Hindlimb muscle (tissue), 1 donor: ENCODE measurements around the gene SUN2. TPM values are rescaled to one million over a fixed set of nuclear protein-coding genes. Genes with fewer than 3 reads are reported as not detected.
"Not testable (repeated sequence)": the region's sequence is repeated elsewhere in the genome, so short reads cannot be mapped to it uniquely, and the experiment has no call there.

ENCODE experiments used
- DNase-seq: peaks from one replicate; pipeline ENCODE4 v3.0.0-alpha.2; 2013
- polyA plus RNA-seq: library from polyadenylated mRNA; unstranded; fragments of 120-200 nt; gene quantifications from one replicate; pipeline ENCODE4 v1.2.1, GENCODE V29; 2013; ENCODE audit not compliant: insufficient read length

SUN2 gene, protein sequence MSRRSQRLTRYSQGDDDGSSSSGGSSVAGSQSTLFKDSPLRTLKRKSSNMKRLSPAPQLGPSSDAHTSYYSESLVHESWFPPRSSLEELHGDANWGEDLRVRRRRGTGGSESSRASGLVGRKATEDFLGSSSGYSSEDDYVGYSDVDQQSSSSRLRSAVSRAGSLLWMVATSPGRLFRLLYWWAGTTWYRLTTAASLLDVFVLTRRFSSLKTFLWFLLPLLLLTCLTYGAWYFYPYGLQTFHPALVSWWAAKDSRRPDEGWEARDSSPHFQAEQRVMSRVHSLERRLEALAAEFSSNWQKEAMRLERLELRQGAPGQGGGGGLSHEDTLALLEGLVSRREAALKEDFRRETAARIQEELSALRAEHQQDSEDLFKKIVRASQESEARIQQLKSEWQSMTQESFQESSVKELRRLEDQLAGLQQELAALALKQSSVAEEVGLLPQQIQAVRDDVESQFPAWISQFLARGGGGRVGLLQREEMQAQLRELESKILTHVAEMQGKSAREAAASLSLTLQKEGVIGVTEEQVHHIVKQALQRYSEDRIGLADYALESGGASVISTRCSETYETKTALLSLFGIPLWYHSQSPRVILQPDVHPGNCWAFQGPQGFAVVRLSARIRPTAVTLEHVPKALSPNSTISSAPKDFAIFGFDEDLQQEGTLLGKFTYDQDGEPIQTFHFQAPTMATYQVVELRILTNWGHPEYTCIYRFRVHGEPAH
- polyA plus RNA-seq: 59.3 TPM

DNA sequence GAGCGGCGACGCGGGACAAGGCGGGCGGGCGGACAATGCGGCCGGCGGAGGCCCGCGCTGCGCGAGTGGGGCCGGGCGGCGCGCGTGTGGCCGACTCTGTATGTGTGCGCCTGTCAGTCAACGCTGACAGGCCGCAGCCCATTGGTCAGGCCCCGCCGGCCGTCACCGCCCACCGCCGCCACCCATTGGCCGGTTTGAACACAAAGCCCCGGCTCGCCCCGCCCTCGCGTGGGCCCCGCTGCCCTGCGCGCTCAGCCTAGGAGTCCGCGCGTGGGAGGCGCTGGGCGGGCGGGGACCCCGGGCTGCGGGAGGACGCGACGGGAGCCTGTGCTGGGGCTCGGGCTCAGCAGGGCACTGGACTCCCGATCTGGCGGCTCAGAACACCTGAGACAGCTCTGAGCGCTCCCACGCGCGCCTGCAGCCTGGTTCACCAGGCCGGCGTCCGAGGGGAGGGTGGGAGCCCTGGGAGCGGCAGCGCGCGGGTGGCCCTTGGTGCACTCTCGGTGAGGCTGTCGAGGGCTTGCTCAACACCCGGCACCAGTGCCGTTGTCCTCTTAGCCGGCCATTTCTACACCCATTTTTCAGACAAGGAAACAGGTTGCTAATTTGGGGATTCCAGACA lies at the start of gene SUN2:
TSS of gene SUN2 (minus strand) at position 88 of the 622 bp plus-strand sequence. CDS start 3,370 bp downstream, outside the sequence.
- DNase-seq: peak; percentile 89

DNA sequence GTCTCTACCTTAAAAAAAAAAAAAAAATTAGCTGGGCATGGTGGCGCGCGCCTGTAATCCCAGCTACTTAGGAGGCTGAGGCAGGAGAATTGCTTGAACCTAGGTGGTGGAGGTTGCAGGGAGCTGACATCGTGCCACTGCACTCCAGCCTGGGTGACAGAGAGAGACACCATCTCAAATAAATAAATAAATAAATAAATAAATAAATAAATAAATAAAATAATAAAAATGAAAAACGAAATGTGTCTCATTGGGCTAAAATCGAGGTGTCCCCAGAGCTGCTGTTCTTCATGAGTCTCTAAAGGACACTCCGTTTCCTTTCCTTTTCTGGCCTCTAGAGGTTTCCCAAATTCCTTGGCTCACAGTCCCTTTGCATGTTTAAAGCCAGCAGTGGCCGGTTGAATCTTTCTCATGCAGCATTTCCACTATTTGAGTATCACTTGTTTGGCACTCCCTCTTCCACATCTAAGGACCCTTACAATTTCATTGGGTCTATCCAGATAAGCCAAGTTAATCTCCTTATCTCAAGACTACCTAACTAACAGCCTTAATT lies 49.3 kb upstream of the SUN2 start:
- not testable (repeated sequence) for DNase-seq

- DNase-seq: peak; percentile 55
Measured at GRCh38 chr22:38802671-38803121, 46.9 kb upstream of the SUN2 start.

GRCh38 chr22:38799265-38800002 lies 43.6 kb upstream of the SUN2 start:
- DNase-seq: no peak

DNA sequence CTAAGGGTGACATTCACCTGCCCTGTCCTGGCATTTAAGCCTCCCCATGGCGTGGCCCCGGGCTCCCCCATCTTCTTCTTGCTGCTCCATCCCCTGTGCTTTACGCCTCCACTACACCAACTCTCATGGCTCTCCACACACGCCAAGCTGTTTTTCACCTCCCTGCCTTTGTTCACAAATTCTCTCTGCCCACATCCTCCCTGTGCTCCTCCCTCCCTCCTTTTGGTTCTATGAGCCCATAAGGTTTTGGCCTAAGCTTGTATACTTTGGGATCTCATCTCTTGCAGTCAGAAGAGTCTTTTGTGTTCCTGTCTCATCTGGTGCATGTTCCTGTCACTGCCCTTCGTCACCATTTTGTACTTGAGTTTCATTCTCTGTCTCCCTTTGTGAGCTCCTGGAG lies 42.7 kb upstream of the SUN2 start:
- DNase-seq: no peak

- no peak for DNase-seq
Measured at GRCh38 chr22:38796262-38796957, 40.6 kb upstream of the SUN2 start.

DNA sequence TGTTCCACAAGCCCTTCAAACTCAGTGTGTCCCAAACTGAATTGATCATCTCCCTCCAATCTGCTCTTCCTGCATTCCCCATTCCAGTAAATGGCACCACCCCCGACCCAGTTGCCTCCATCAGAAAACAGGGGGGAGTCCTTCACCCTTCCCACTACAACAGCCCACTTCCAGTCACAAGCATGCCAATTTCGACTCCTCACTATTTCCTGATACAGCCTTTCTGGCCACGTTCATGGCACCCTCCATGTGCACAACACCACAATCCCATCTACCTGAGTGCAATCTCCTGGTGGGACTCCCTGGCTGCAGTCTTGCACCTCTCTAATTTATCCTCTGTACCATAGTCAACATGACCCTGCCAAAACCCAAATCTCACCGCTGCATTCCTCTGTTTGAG lies 39.8 kb upstream of the SUN2 start:
- DNase-seq: no peak

GRCh38 chr22:38793721-38794466 lies 38.1 kb upstream of the SUN2 start, which contains the start of gene DNAL4:
TSS of gene DNAL4 (minus strand) at chr22:38794143. CDS start at chr22:38782731, 11,412 bp downstream.
- DNase-seq: peak; percentile 96

DNA sequence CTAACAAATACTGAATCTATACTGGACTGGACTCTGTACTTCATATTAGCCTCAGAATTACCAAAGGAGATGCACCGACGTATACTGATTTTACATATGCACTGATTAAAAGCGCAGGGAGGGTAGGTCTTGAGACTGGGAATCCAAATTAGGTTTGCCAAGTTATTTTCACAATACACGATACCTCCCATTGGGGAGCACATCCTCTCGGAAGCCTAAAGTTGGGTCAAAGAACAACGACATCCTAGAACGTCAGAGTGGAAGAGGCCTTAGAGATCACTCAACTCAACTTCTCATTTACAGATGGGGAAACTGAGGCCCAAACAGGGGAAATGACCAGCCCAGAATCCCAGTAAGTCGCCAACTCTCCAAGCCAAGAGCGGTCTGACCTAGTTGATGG lies 37.5 kb upstream of the SUN2 start:
- no peak for DNase-seq

DNA sequence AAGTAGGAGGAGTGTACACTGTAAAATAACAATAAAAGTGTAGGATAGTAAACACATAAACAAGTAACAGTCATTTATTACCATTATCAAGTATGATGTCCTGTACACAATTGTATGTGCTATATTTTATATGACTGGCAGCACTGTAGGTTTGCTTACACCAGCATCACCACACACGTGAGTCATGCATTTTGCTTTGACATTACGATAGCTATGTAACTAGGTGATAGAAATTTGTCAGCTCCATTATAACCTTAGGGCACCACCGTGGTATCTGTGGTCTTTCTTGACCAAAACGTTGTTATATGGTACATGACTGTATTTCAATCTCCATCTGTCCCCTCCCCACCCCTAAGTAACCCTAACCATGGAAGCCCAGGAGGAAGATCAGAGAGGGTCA lies 37.0 kb upstream of the SUN2 start:
- no peak for DNase-seq

DNA sequence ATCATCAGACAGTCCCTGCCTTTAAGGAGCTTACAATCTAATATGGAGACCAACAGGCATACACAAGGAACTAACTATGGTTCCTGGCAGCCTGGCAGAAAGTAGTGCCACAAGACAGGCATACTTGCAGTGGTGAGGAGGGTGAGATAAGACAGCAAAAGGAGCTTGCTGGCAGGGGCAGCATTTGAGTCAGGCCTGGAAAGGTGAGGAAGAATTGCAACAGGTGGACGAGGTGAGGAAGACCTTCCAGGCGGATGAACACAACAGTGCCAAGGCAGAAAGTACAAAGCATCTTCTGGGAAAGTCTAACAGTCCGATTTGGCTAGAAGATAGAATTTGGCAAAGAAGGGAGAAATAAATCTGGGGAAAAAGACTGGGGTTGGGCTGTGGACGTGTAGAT lies 33.8 kb upstream of the SUN2 start:
- no peak for DNase-seq

GRCh38 chr22:38788846-38789245 lies 33.0 kb upstream of the SUN2 start:
- no peak for DNase-seq

DNA sequence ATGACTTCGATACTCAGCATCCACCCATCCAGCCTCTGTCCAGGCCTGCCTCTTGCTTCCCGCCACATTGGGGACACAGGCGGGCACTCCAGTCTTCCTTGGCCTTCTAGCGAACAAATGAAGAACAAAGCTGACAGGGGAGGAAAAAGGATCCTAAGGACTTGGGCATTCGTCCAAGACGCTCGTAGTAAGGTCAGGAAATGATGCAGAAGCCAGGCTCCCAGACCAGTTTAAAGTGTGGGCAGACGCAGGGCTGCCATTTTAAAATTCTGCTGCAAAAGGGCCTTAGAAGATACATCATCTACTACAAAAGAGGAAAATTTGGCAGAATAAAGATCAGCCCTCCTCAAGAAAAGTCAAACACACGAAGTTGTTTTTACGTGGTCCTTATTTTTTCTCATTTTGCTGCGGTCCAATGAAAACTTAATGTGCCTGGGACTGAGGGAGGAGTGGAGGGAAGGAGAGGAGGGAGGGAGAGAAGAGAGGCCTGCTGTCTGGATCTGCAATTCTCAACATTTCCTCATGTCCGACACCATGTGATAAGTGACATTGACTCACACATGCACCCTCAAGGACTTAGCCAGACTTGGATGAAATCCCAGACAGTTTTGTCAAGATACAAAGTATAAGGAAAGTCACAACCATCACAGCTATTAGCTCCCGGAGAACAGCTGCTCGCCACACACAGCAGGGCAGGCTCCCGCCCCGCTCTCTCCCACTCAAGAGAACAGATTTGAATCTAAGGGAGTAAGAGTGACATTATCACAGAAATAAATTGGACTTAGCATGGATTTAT lies 32.4 kb upstream of the SUN2 start:
- peak; percentile 73 for DNase-seq

GRCh38 chr22:38786631-38787030 lies 30.8 kb upstream of the SUN2 start:
- DNase-seq: no peak

- no peak for DNase-seq
Measured at GRCh38 chr22:38784856-38785255, 29.1 kb upstream of the SUN2 start.

- DNase-seq: no peak
Measured at GRCh38 chr22:38784035-38784434, 28.2 kb upstream of the SUN2 start.

GRCh38 chr22:38783095-38783615 lies 27.4 kb upstream of the SUN2 start:
- DNase-seq: no peak

GRCh38 chr22:38782402-38783094 lies 26.8 kb upstream of the SUN2 start:
- DNase-seq: no peak

GRCh38 chr22:38781033-38781432 lies 25.2 kb upstream of the SUN2 start:
- no peak for DNase-seq
